OCI-LY3 (cell line): Measurements from ENCODE around the gene TRIM46.

Experiments
- H2AFZ ChIP-seq: fragments of 200-600, 300-600 bp; shearing (Covaris generic); 2 replicates; pipeline ENCODE4 v1.6.0; 2014; ENCODE audit warnings: antibody characterized with exemption, low read depth, low read length
- H3K27ac ChIP-seq: fragments of 200-600, 300-600 bp; sonication (generic); 2 replicates; pipeline ENCODE4 v1.5.1; 2014; ENCODE audit warnings: mild to moderate bottlenecking, low read length, moderate library complexity, mixed read lengths
- H3K27me3 ChIP-seq: fragments of 200-600, 300-600 bp; sonication (generic); 2 replicates; pipeline ENCODE4 v1.6.1; 2014; ENCODE audit warnings: low read depth, low read length, mixed read lengths
- H3K36me3 ChIP-seq: fragments of 200-600, 300-600 bp; sonication (generic); replicated peaks from 2 replicates; pipeline ENCODE3; 2014; ENCODE audit warnings: low read depth, low read length, mixed read lengths
- H3K4me1 ChIP-seq: fragments of 300-600, 200-600 bp; sonication (generic); 2 replicates; pipeline ENCODE4 v1.6.1; 2014; ENCODE audit warnings: low read length, mixed read lengths
- H3K4me2 ChIP-seq: fragments of 200-600, 300-600 bp; sonication (generic); 2 replicates; pipeline ENCODE4 v1.6.1; 2014; ENCODE audit warnings: low read length, mixed read lengths
- H3K4me3 ChIP-seq: fragments of 300-600, 200-600 bp; sonication (generic); 2 replicates; pipeline ENCODE4 v1.5.1; 2014; ENCODE audit warnings: antibody characterized with exemption, mild to moderate bottlenecking, low read length, moderate library complexity
- H3K79me2 ChIP-seq: fragments of 300-600, 200-600 bp; shearing (Covaris generic); 2 replicates; pipeline ENCODE4 v1.6.1; 2014; ENCODE audit warnings: mild to moderate bottlenecking, low read length, mixed read lengths
- H3K9ac ChIP-seq: fragments of 300-600, 200-600 bp; shearing (Covaris generic); 2 replicates; pipeline ENCODE4 v1.6.0; 2014; ENCODE audit warnings: mild to moderate bottlenecking, low read length, moderate library complexity
- H3K9me3 ChIP-seq: fragments of 200-600, 300-600 bp; shearing (Covaris generic); 2 replicates; pipeline ENCODE4 v1.6.1; 2014; ENCODE audit warnings: low read length, mixed read lengths; ENCODE audit not compliant: insufficient read depth
- H4K20me1 ChIP-seq: fragments of 200-600, 300-600 bp; sonication (generic); 2 replicates; pipeline ENCODE4 v1.6.1; 2016; ENCODE audit warnings: low read length, mixed read lengths; ENCODE audit not compliant: insufficient read depth
- CTCF ChIP-seq: fragments of 200-600, 300-600 bp; sonication (generic); IDR thresholded peaks from 2 replicates; pipeline ENCODE4 v1.5.1; 2014; ENCODE audit warnings: antibody characterized with exemption, low read length, low read depth
- EZH2phosphoT487 ChIP-seq: fragments of 200-600 bp; shearing (Covaris generic); IDR thresholded peaks from 2 replicates; pipeline ENCODE4 v1.6.1; 2018; ENCODE audit warnings: antibody characterized with exemption, mixed run types, low read depth

Gene TRIM46

GRCh38 chr1:155172732-155173477 lies 744 bp upstream of the TRIM46 start, which contains the start of gene KRTCAP2:
TSS of gene KRTCAP2 (minus strand) at chr1:155173304. CDS start at chr1:155173224, 80 bp downstream.
- no peaks in the 10 kb centered on the region for H3K9me3 ChIP-seq
- peaks cover 16% of the 10 kb centered on the region for H3K79me2 ChIP-seq
- H3K27me3 ChIP-seq = no peaks in the 10 kb centered on the region
- H3K9ac ChIP-seq = peak within 1 kb of the TSS; percentile 95
- no peaks in the 10 kb centered on the region for H4K20me1 ChIP-seq
- peak within 1 kb of the TSS; percentile 91 for H3K4me2 ChIP-seq
- H3K36me3 ChIP-seq = peaks cover 21% of the 10 kb centered on the region
- peaks cover 31% of the 10 kb centered on the region for H3K4me1 ChIP-seq
- peak within 1 kb of the TSS; percentile 82 for H2AFZ ChIP-seq
- peak within 1 kb of the TSS; percentile 87 for H3K4me3 ChIP-seq
- H3K27ac ChIP-seq = peak within 1 kb of the TSS; percentile 75
- no peak for TF ChIP-seq EZH2phosphoT487
- peak; percentile 96 for TF ChIP-seq CTCF

- peak overlapping the region; percentile 95 for H3K9ac ChIP-seq
- H3K4me1 ChIP-seq = peaks cover 29% of the 10 kb centered on the region
These were observed 953 bp downstream of the TRIM46 start for GRCh38 chr1:155174324-155175280.

GRCh38 chr1:155175281-155175926 lies 1.8 kb downstream of the TRIM46 start:
- peaks cover 18% of the 10 kb centered on the region for H3K36me3 ChIP-seq
- H3K4me3 ChIP-seq = no peak overlapping the region
- no peaks in the 10 kb centered on the region for H4K20me1 ChIP-seq
- H3K79me2 ChIP-seq = peaks cover 16% of the 10 kb centered on the region
- TF ChIP-seq EZH2phosphoT487 (no peak), CTCF (no peak)
- peaks cover 29% of the 10 kb centered on the region for H3K4me1 ChIP-seq
- no peak overlapping the region for H2AFZ ChIP-seq
- H3K9ac ChIP-seq = no peak overlapping the region
- H3K9me3 ChIP-seq = no peaks in the 10 kb centered on the region
- H3K27me3 ChIP-seq = no peaks in the 10 kb centered on the region
- H3K27ac ChIP-seq = no peak overlapping the region
- no peak overlapping the region for H3K4me2 ChIP-seq

More at GRCh38 chr1:155174324-155175280, 953 bp downstream of the TRIM46 start:
- no peak for TF ChIP-seq CTCF
- no peak for TF ChIP-seq EZH2phosphoT487
- Histone ChIP-seq H4K20me1 (no peaks in the 10 kb centered on the region), H3K4me3 (peak overlapping the region; percentile 87), H3K9me3 (no peaks in the 10 kb centered on the region), H3K27ac (no peak overlapping the region), H3K4me2 (peak overlapping the region; percentile 91), H3K27me3 (no peaks in the 10 kb centered on the region), H3K79me2 (peaks cover 16% of the 10 kb centered on the region), H3K36me3 (peaks cover 17% of the 10 kb centered on the region), H2AFZ (no peak overlapping the region)
